Stimulated activated CD4-positive, alpha-beta T cell treated with anti-CD3 and anti-CD28 coated beads, TNF-alpha, amount 100 ng/mL, for 1 hour (primary cell): Measurements from ENCODE around the gene CFAP298.
"Not testable (repeated sequence)": the region's sequence is repeated elsewhere in the genome, so short reads cannot be mapped to it uniquely, and the experiment has no call there.

Source experiments
- DNase-seq, 3 donors: peaks; one replicate each; pipeline ENCODE4 v3.0.0-alpha.2; 2020; ENCODE audit warnings: low read depth in 3 of 3, low spot score in 1 of 3

Gene CFAP298

GRCh38 chr21:32567626-32568025, 44.6 kb downstream of the CFAP298 start:
- no peak for DNase-seq

GRCh38 chr21:32566741-32567389, 45.3 kb downstream of the CFAP298 start:
- no peak for DNase-seq

- DNase-seq = no peak
Observed at GRCh38 chr21:32565856-32566465, 46.2 kb downstream of the CFAP298 start.

- no peak for DNase-seq
Observed at GRCh38 chr21:32562915-32563314, 49.3 kb downstream of the CFAP298 start.

GRCh38 chr21:32562426-32562825, 49.8 kb downstream of the CFAP298 start:
- DNase-seq = no peak

- not testable (repeated sequence) for DNase-seq
Observed at GRCh38 chr21:32561476-32561875, 50.7 kb downstream of the CFAP298 start.

- DNase-seq = no peak
Observed at GRCh38 chr21:32560896-32561295, 51.3 kb downstream of the CFAP298 start.

GRCh38 chr21:32559006-32559610, 53.1 kb downstream of the CFAP298 start:
- DNase-seq = no peak

GRCh38 chr21:32558106-32558505, 54.1 kb downstream of the CFAP298 start:
- no peak for DNase-seq

GRCh38 chr21:32554832-32555638, 57.1 kb downstream of the CFAP298 start:
- DNase-seq = no peak

- DNase-seq = no peak
Observed at GRCh38 chr21:32549886-32550285, 62.3 kb downstream of the CFAP298 start.

- no peak for DNase-seq
Observed at GRCh38 chr21:32549440-32549839, 62.7 kb downstream of the CFAP298 start.
